ENCODE measurements around the gene ARID1B.

GRCh38 chr6:156844089-156844488 is 66.9 kb downstream of the ARID1B start:
- TF ChIP-seq PREB (CRISPR knock-in tag; IDR thresholded peaks at IDR 0.05; ENCODE audit: borderline replicate concordance) (no peak), CTCF (IDR thresholded peaks at IDR 0.05) (no peak), GABPB1 (CRISPR knock-in tag; IDR thresholded peaks at IDR 0.05) (no peak), GTF2I (CRISPR knock-in tag; conservative IDR thresholded peaks at IDR 0.05) (no peak), ZNF121 (CRISPR knock-in tag; IDR thresholded peaks at IDR 0.05) (no peak), ETV6 (CRISPR knock-in tag; IDR thresholded peaks at IDR 0.05) (no peak), SP1 (CRISPR knock-in tag; conservative IDR thresholded peaks at IDR 0.05) (no peak), ELF4 (CRISPR knock-in tag; IDR thresholded peaks at IDR 0.05; ENCODE audit: low read depth) (no peak), JAZF1 (CRISPR knock-in tag; IDR thresholded peaks at IDR 0.05) (no peak), FOXK1 (CRISPR knock-in tag; IDR thresholded peaks at IDR 0.05) (no peak), NFE2L1 (CRISPR knock-in tag; IDR thresholded peaks at IDR 0.05) (no peak), STAT6 (CRISPR knock-in tag; conservative IDR thresholded peaks at IDR 0.05; ENCODE audit: low read depth) (no peak), USF1 (CRISPR knock-in tag; IDR thresholded peaks at IDR 0.05) (no peak), AFF4 (CRISPR knock-in tag; IDR thresholded peaks at IDR 0.05; ENCODE audit: borderline replicate concordance) (no peak)
